ENCODE results near the gene ZSCAN26. TPM values are rescaled to one million over a fixed set of nuclear protein-coding genes. Genes with fewer than 3 reads are reported as not detected.
A peak's percentile ranks its signal among the peaks of the same experiment; 100 is the strongest.

ZSCAN26 gene
- 10 to 100 TPM; 11.4 to 19.5 (median 14.8) TPM for total RNA-seq

- ATAC-seq (ENCODE audit: low FRiP score) = peak; percentile 97
Measured at GRCh38 chr6:28266962-28267694, at the start of gene ZSCAN26. TSS of gene ZSCAN26 (plus strand) at chr6:28267143. CDS start at chr6:28271920, 4,777 bp downstream.

GRCh38 chr6:28217890-28218289 is 49.1 kb upstream of the ZSCAN26 start:
- DNase-seq (ENCODE audit: low spot score) = no peak
- ATAC-seq (ENCODE audit: low FRiP score) = no peak
- TF ChIP-seq CTCF (IDR thresholded peaks at IDR 0.05) = no peak

More at GRCh38 chr6:28266962-28267694, at the start of gene ZSCAN26:
- TF ChIP-seq CTCF (IDR thresholded peaks at IDR 0.05) = no peak
- DNase-seq (ENCODE audit: low spot score) = peak; percentile 57

GRCh38 chr6:28218312-28219248 is 48.4 kb upstream of the ZSCAN26 start:
- peak; percentile 28 for DNase-seq (ENCODE audit: low spot score)
- peak; percentile 54 for ATAC-seq (ENCODE audit: low FRiP score)
- no peak for TF ChIP-seq CTCF (IDR thresholded peaks at IDR 0.05)

- no peak for ATAC-seq (ENCODE audit: low FRiP score)
- TF ChIP-seq CTCF (IDR thresholded peaks at IDR 0.05) = no peak
- no peak for DNase-seq (ENCODE audit: low spot score)
Measured at GRCh38 chr6:28220257-28221133, 46.4 kb upstream of the ZSCAN26 start.

GRCh38 chr6:28224131-28225055 is 42.5 kb upstream of the ZSCAN26 start:
- ATAC-seq (ENCODE audit: low FRiP score) = peak; percentile 8
- no peak for TF ChIP-seq CTCF (IDR thresholded peaks at IDR 0.05)
- DNase-seq (ENCODE audit: low spot score) = no peak

Measured in omental fat pad (tissue), 4 donors.